AG10803 (cell line): ENCODE data around the gene FAM20B.

Source experiments
- DNase-seq: peaks from one replicate; pipeline ENCODE4 v3.0.0; 2010; ENCODE audit warnings: low read depth
- H3K4me3 ChIP-seq: 2 replicates; pipeline ENCODE4 v1.5.1; 2011; ENCODE audit warnings: mild to moderate bottlenecking, low read length, control low read depth
- CTCF ChIP-seq: conservative IDR thresholded peaks from 2 replicates; pipeline ENCODE4 v1.5.1; 2011; ENCODE audit warnings: mild to moderate bottlenecking, low read length, control low read depth, inconsistent platforms

Gene FAM20B

GRCh38 chr1:179107706-179108629, 82.3 kb downstream of the FAM20B start:
- no peak for DNase-seq
- H3K4me3 ChIP-seq: no peak overlapping the region
- TF ChIP-seq CTCF: no peak

DNA sequence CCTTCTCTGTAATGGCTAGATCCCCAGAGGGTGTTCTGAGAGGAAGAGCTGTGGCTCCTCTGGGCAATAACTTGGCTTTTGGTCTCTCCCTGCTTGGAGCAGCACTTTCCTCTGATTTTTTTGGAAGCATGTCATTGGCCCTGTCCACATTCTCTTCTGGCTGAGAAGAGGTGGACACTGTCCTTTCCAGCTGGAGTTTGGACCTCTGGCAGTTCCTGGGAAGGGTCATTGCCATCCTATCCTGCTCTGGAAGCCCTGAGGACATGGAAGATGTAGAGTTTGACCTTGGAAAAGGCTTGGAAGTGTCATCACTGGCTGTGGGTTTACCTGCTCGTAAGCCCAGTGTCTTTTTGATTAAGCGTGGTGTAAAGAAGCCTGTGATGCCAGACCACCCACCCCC, 83.0 kb downstream of the FAM20B start:
- no peak for TF ChIP-seq CTCF
- no peak for DNase-seq
- H3K4me3 ChIP-seq: no peak overlapping the region

- no peak overlapping the region for H3K4me3 ChIP-seq
- no peak for TF ChIP-seq CTCF
- no peak for DNase-seq
Measured at GRCh38 chr1:179115181-179115580, 89.5 kb downstream of the FAM20B start.

- DNase-seq: no peak
- TF ChIP-seq CTCF: no peak
- no peak overlapping the region for H3K4me3 ChIP-seq
Measured at GRCh38 chr1:179119513-179119912, 93.8 kb downstream of the FAM20B start.

- H3K4me3 ChIP-seq: no peak overlapping the region
- TF ChIP-seq CTCF: no peak
- no peak for DNase-seq
Measured at GRCh38 chr1:179120736-179121135, 95.0 kb downstream of the FAM20B start.

GRCh38 chr1:179121159-179121938, 95.7 kb downstream of the FAM20B start:
- no peak overlapping the region for H3K4me3 ChIP-seq
- peak; percentile 71 for DNase-seq
- TF ChIP-seq CTCF: peak; percentile 72
